ENCODE results near the gene MICAL1.

The MICAL1 gene

GRCh38 chr6:109442393-109442924, 13.1 kb downstream of the MICAL1 start:
- Histone ChIP-seq H3K9me3 (no peaks in the 10 kb centered on the region), H3K27me3 (no peaks in the 10 kb centered on the region), H3K4me3 (no peak overlapping the region), H3K4me1 (peaks cover 0 to 22% (median 13%) of the 10 kb centered on the region in 4 donors), H3K36me3 (peaks cover 25 to 52% (median 42%) of the 10 kb centered on the region in 3 donors), H3K27ac (no peak overlapping the region)
- no peak for TF ChIP-seq CTCF (IDR thresholded peaks at IDR 0.05)
- DNase-seq = peak in 1 of 2 donors; percentile 63
- intact Hi-C loops (cut with DNase I; ENCODE audit: low total_unique reads) = loop anchor here (5.0 kb wide), 1 partner anchor 255 kb away; no protein-coding TSS in a partner anchor

GRCh38 chr6:109441069-109441816, 14.3 kb downstream of the MICAL1 start:
- intact Hi-C loops (cut with DNase I; ENCODE audit: low total_unique reads) = loop anchor here (2.0 to 5.0 kb wide), 2 partner anchors 58 to 254 kb away; partner anchors contain the start of gene CD164
- H3K9me3 ChIP-seq = no peaks in the 10 kb centered on the region
- TF ChIP-seq CTCF (IDR thresholded peaks at IDR 0.05) = peak; percentile 10
- peak overlapping the region; percentile 81 to 89 for H3K27ac ChIP-seq
- H3K4me1 ChIP-seq = peaks cover 0 to 22% (median 13%) of the 10 kb centered on the region in 4 donors
- peak; percentile 67 to 80 for DNase-seq
- H3K36me3 ChIP-seq = peaks cover 14 to 40% (median 30%) of the 10 kb centered on the region in 3 donors
- peak overlapping the region; percentile 85 to 86 for H3K4me3 ChIP-seq
- no peaks in the 10 kb centered on the region for H3K27me3 ChIP-seq

GRCh38 chr6:109440331-109441068, 15.1 kb downstream of the MICAL1 start, which contains the start of the genes PPIL6 and SMPD2:
Gene PPIL6, minus strand, starts transcription at chr6:109440628. Its CDS starts 38 bp downstream, at chr6:109440590.
Gene SMPD2, plus strand, starts transcription at chr6:109440724. Its CDS starts 398 bp downstream, at chr6:109441122.
- TF ChIP-seq CTCF (IDR thresholded peaks at IDR 0.05) = peak in 1 of 2 experiments; percentile 23
- H3K4me1 ChIP-seq = peaks cover 0 to 22% (median 13%) of the 10 kb centered on the region in 4 donors
- H3K27me3 ChIP-seq = no peaks in the 10 kb centered on the region
- peak within 1 kb of the TSS; percentile 85 to 86 for H3K4me3 ChIP-seq
- DNase-seq = peak; percentile 88 to 94
- intact Hi-C loops (cut with DNase I; ENCODE audit: low total_unique reads) = loop anchor here (2.0 to 5.0 kb wide), 2 partner anchors 58 to 253 kb away; partner anchors contain the start of gene CD164
- H3K36me3 ChIP-seq = peaks cover 9 to 32% (median 23%) of the 10 kb centered on the region in 3 donors
- H3K9me3 ChIP-seq = no peaks in the 10 kb centered on the region
- H3K27ac ChIP-seq = peak within 1 kb of the TSS; percentile 81 to 89

GRCh38 chr6:109436041-109436440, 19.5 kb downstream of the MICAL1 start:
- Histone ChIP-seq H3K4me1 (peaks cover 0 to 12% (median 0%) of the 10 kb centered on the region in 4 donors), H3K36me3 (no peaks in the 10 kb centered on the region), H3K4me3 (no peak overlapping the region), H3K27ac (no peak overlapping the region), H3K9me3 (no peaks in the 10 kb centered on the region), H3K27me3 (no peaks in the 10 kb centered on the region)
- DNase-seq = no peak
- intact Hi-C loops (cut with DNase I; ENCODE audit: low total_unique reads) = no loop called here
- TF ChIP-seq CTCF (IDR thresholded peaks at IDR 0.05) = no peak

GRCh38 chr6:109434456-109434855, 21.1 kb downstream of the MICAL1 start:
- H3K4me3 ChIP-seq = no peak overlapping the region
- H3K27me3 ChIP-seq = no peaks in the 10 kb centered on the region
- H3K9me3 ChIP-seq = no peaks in the 10 kb centered on the region
- no peak for DNase-seq
- peaks cover 0 to 7% (median 2%) of the 10 kb centered on the region in 4 donors for H3K4me1 ChIP-seq
- no peaks in the 10 kb centered on the region for H3K36me3 ChIP-seq
- H3K27ac ChIP-seq = no peak overlapping the region
- intact Hi-C loops (cut with DNase I; ENCODE audit: low total_unique reads) = no loop called here
- TF ChIP-seq CTCF (IDR thresholded peaks at IDR 0.05) = no peak

All from tibial artery (tissue), 4 donors.